ENCODE data around the gene OS9. TPM values are rescaled to one million over a fixed set of nuclear protein-coding genes. Genes with fewer than 3 reads are reported as not detected.
"Not testable (repeated sequence)": the region's sequence is repeated elsewhere in the genome, so short reads cannot be mapped to it uniquely, and the experiment has no call there.

Gene OS9
- total RNA-seq, 2 experiments from 2014 or later: 108 to 112 TPM

DNA sequence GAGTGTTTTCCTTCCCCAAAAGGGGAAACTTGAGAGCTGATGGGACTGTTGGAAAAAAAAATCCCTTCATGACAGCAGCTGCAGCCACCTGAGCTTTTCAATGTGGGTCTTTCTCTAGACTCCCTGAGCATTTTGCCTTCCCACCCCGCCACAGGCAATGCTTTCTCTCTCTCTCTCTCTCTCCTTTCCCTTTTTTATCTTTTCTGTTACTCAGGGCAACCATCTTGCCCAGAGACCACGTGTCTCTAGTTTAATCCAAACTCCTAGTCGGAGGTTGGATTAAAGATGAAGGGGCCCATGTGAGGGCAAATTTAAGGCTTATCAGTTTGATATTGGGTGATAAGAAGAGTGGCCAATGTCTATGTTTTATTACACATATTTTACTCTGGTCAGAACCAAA, 35.0 kb upstream of the OS9 start:
- peaks cover 5% of the 10 kb centered on the region for H3K9me3 Mint-ChIP-seq
- ATAC-seq (ENCODE audit: poor library complexity): no peak
- CTCF ChIA-PET: no interaction called here

GRCh38 chr12:57661376-57661775, 32.6 kb upstream of the OS9 start:
- H3K4me3 ChIP-seq (ENCODE audit: low read length): no peak overlapping the region
- no peak for DNase-seq
- no peak overlapping the region for H3K27ac Mint-ChIP-seq
- ChIA-PET CTCF (no interaction called here), POLR2A (no interaction called here)
- intact Hi-C loops (cut with DNase I, micrococcal nuclease): no loop called here
- H3K27me3 ChIP-seq (ENCODE audit: control insufficient read depth in 1 of 2, insufficient read depth in 2 of 2, low read length in 2 of 2): peaks cover 0 to 2% of the 10 kb centered on the region in 2 experiments
- H3K36me3 Mint-ChIP-seq (ENCODE audit: low read depth): no peaks in the 10 kb centered on the region
- ATAC-seq (ENCODE audit: poor library complexity): no peak
- H3K9me3 ChIP-seq (ENCODE audit: control insufficient read depth in 1 of 2, insufficient read depth in 1 of 2, low read length in 2 of 2): peaks cover 0 to 10% of the 10 kb centered on the region in 2 experiments
- H3K4me1 ChIP-seq (ENCODE audit: insufficient read depth, low read length): no peaks in the 10 kb centered on the region
- H3K27ac ChIP-seq (ENCODE audit: low read depth in 1 of 2, low read length in 2 of 2): no peak overlapping the region
- TF ChIP-seq, protein P1, sequence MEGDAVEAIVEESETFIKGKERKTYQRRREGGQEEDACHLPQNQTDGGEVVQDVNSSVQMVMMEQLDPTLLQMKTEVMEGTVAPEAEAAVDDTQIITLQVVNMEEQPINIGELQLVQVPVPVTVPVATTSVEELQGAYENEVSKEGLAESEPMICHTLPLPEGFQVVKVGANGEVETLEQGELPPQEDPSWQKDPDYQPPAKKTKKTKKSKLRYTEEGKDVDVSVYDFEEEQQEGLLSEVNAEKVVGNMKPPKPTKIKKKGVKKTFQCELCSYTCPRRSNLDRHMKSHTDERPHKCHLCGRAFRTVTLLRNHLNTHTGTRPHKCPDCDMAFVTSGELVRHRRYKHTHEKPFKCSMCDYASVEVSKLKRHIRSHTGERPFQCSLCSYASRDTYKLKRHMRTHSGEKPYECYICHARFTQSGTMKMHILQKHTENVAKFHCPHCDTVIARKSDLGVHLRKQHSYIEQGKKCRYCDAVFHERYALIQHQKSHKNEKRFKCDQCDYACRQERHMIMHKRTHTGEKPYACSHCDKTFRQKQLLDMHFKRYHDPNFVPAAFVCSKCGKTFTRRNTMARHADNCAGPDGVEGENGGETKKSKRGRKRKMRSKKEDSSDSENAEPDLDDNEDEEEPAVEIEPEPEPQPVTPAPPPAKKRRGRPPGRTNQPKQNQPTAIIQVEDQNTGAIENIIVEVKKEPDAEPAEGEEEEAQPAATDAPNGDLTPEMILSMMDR (IDR thresholded peaks at IDR 0.05): no peak
- no peaks in the 10 kb centered on the region for H3K9me3 Mint-ChIP-seq
- H3K4me1 Mint-ChIP-seq (ENCODE audit: low read depth): no peaks in the 10 kb centered on the region
- H3K36me3 ChIP-seq (ENCODE audit: insufficient read depth, low read length): no peaks in the 10 kb centered on the region
- H3K27me3 Mint-ChIP-seq: no peaks in the 10 kb centered on the region
- no peak overlapping the region for H3K4me3 Mint-ChIP-seq

More for the DNA sequence above, 35.0 kb upstream of the OS9 start:
- DNase-seq: no peak
- no peaks in the 10 kb centered on the region for H3K36me3 Mint-ChIP-seq (ENCODE audit: low read depth)
- TF ChIP-seq, protein P1 (IDR thresholded peaks at IDR 0.05): no peak
- H3K27ac Mint-ChIP-seq: no peak overlapping the region
- POLR2A ChIA-PET: no interaction called here
- H3K4me1 ChIP-seq (ENCODE audit: insufficient read depth, low read length): no peaks in the 10 kb centered on the region
- H3K36me3 ChIP-seq (ENCODE audit: insufficient read depth, low read length): no peaks in the 10 kb centered on the region
- H3K4me1 Mint-ChIP-seq (ENCODE audit: low read depth): no peaks in the 10 kb centered on the region
- peaks cover 0 to 6% of the 10 kb centered on the region in 2 experiments for H3K9me3 ChIP-seq (ENCODE audit: control insufficient read depth in 1 of 2, insufficient read depth in 1 of 2, low read length in 2 of 2)
- intact Hi-C loops (cut with DNase I, micrococcal nuclease): no loop called here
- H3K27ac ChIP-seq (ENCODE audit: low read depth in 1 of 2, low read length in 2 of 2): no peak overlapping the region
- no peak overlapping the region for H3K4me3 ChIP-seq (ENCODE audit: low read length)
- H3K4me3 Mint-ChIP-seq: no peak overlapping the region
- H3K27me3 Mint-ChIP-seq: no peaks in the 10 kb centered on the region
- H3K27me3 ChIP-seq (ENCODE audit: control insufficient read depth in 1 of 2, insufficient read depth in 2 of 2, low read length in 2 of 2): peaks cover 0 to 2% of the 10 kb centered on the region in 2 experiments

GRCh38 chr12:57665066-57665820, 28.7 kb upstream of the OS9 start:
- DNase-seq; H3K27ac ChIP-seq (ENCODE audit: low read depth in 1 of 2, low read length in 2 of 2); H3K36me3 Mint-ChIP-seq (ENCODE audit: low read depth); H3K4me1 ChIP-seq (ENCODE audit: insufficient read depth, low read length); POLR2A ChIA-PET; H3K4me3 ChIP-seq (ENCODE audit: low read length); H3K27ac Mint-ChIP-seq; H3K9me3 ChIP-seq (ENCODE audit: control insufficient read depth in 1 of 2, insufficient read depth in 1 of 2, low read length in 2 of 2); intact Hi-C loops (cut with DNase I, micrococcal nuclease); H3K4me1 Mint-ChIP-seq (ENCODE audit: low read depth); H3K36me3 ChIP-seq (ENCODE audit: insufficient read depth, low read length); H3K27me3 ChIP-seq (ENCODE audit: control insufficient read depth in 1 of 2, insufficient read depth in 2 of 2, low read length in 2 of 2); H3K9me3 Mint-ChIP-seq; H3K4me3 Mint-ChIP-seq; H3K27me3 Mint-ChIP-seq; ATAC-seq (ENCODE audit: poor library complexity); CTCF ChIA-PET: not testable (repeated sequence)

DNA sequence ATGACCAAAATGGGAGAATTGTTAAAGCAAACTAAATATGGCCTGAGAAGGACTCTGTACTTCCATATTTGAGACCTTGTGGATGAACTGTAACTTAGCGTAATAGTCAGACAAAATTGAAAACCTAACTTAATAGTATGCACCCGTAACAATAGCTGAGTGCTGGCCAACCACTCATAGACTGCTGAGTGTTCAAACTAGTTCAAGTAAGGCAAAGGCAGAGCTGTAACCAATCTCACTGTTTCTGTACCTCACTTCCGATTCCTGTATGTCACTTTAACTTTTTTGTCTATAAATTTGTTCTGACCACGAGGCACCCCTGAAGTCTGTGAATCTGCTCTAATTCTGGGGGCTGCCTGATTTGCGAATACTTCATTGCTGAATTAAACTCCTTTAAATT, 27.0 kb upstream of the OS9 start:
- TF ChIP-seq, protein P1 (IDR thresholded peaks at IDR 0.05): no peak
- no peaks in the 10 kb centered on the region for H3K4me1 Mint-ChIP-seq (ENCODE audit: low read depth)
- H3K4me1 ChIP-seq (ENCODE audit: insufficient read depth, low read length): no peaks in the 10 kb centered on the region
- no peaks in the 10 kb centered on the region for H3K36me3 Mint-ChIP-seq (ENCODE audit: low read depth)
- no peaks in the 10 kb centered on the region for H3K36me3 ChIP-seq (ENCODE audit: insufficient read depth, low read length)
- no peaks in the 10 kb centered on the region for H3K27me3 ChIP-seq (ENCODE audit: control insufficient read depth in 1 of 2, insufficient read depth in 2 of 2, low read length in 2 of 2)
- ATAC-seq (ENCODE audit: poor library complexity): no peak
- POLR2A ChIA-PET: no interaction called here
- H3K4me3 Mint-ChIP-seq: no peak overlapping the region
- peaks cover 0 to 10% of the 10 kb centered on the region in 2 experiments for H3K9me3 ChIP-seq (ENCODE audit: control insufficient read depth in 1 of 2, insufficient read depth in 1 of 2, low read length in 2 of 2)
- H3K4me3 ChIP-seq (ENCODE audit: low read length): no peak overlapping the region
- no peak overlapping the region for H3K27ac ChIP-seq (ENCODE audit: low read depth in 1 of 2, low read length in 2 of 2)
- CTCF ChIA-PET: no interaction called here
- intact Hi-C loops (cut with DNase I, micrococcal nuclease): no loop called here
- no peak for DNase-seq
- H3K27me3 Mint-ChIP-seq: peaks cover 15% of the 10 kb centered on the region
- no peaks in the 10 kb centered on the region for H3K9me3 Mint-ChIP-seq
- no peak overlapping the region for H3K27ac Mint-ChIP-seq

GRCh38 chr12:57669691-57670090, 24.2 kb upstream of the OS9 start:
- intact Hi-C loops (cut with DNase I, micrococcal nuclease): not testable (repeated sequence)

More at GRCh38 chr12:57669691-57670090, 24.2 kb upstream of the OS9 start:
- H3K27me3 ChIP-seq (ENCODE audit: control insufficient read depth in 1 of 2, insufficient read depth in 2 of 2, low read length in 2 of 2); H3K27ac ChIP-seq (ENCODE audit: low read depth in 1 of 2, low read length in 2 of 2); DNase-seq; H3K4me1 ChIP-seq (ENCODE audit: insufficient read depth, low read length); ATAC-seq (ENCODE audit: poor library complexity); H3K36me3 ChIP-seq (ENCODE audit: insufficient read depth, low read length); POLR2A ChIA-PET; H3K4me3 ChIP-seq (ENCODE audit: low read length); H3K4me3 Mint-ChIP-seq; H3K4me1 Mint-ChIP-seq (ENCODE audit: low read depth); H3K9me3 ChIP-seq (ENCODE audit: control insufficient read depth in 1 of 2, insufficient read depth in 1 of 2, low read length in 2 of 2); H3K27ac Mint-ChIP-seq; CTCF ChIA-PET; H3K9me3 Mint-ChIP-seq; H3K36me3 Mint-ChIP-seq (ENCODE audit: low read depth): not testable (repeated sequence)
- H3K27me3 Mint-ChIP-seq: peaks cover 15% of the 10 kb centered on the region
